Stomach (tissue), 4 donors: ENCODE data around the gene ZDHHC11.

ENCODE experiments used
- EP300 ChIP-seq: sonication (generic); formaldehyde crosslinking; IDR thresholded peaks from one replicate; pipeline ENCODE4 v1.6.1; 2017; ENCODE audit warnings: antibody characterized with exemption
- POLR2AphosphoS5 ChIP-seq, 3 donors: sonication (generic); formaldehyde crosslinking; IDR thresholded peaks; one replicate each; pipeline ENCODE4 v1.6.1; 2016; ENCODE audit warnings: antibody characterized with exemption in 3 of 3
- TF ChIP-seq, protein P1 (sequence below), 7 experiments: fragments of 450-650 bp in 4 of 7; fragments of 200-600 bp in 3 of 7; sonication (generic) in 3 of 7; IDR thresholded peaks; one replicate each; pipeline ENCODE4 v1.5.1; 2016 to 2019; ENCODE audit warnings: antibody characterized with exemption in 7 of 7, control low read depth in 2 of 7, mild to moderate bottlenecking in 1 of 7

DNA sequence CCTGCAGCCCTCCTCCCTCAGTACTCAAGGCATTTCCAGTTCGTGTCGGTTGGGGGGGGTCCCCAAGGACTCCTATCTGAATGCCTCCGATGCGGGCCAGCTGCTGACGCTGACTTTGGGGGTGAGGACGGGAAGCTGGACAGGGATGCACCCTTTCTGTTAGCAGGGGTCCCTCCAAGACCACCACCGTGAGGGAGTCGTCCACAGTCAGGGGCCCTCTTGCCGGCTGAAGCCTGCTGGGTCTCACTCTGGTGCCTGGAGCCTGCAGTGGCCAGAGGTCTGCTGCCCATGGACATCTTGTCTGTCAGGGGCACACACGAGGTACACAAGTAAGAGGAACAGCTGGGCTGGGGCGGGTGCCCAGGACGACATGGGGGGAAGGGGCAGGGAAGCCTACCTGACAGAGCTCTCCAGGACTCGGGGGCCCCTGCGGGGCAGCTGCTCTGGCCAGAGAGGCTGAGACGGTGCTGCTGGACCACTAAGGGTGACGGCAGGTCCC lies 9.1 kb upstream of the ZDHHC11 start:
- TF ChIP-seq, protein P1, sequence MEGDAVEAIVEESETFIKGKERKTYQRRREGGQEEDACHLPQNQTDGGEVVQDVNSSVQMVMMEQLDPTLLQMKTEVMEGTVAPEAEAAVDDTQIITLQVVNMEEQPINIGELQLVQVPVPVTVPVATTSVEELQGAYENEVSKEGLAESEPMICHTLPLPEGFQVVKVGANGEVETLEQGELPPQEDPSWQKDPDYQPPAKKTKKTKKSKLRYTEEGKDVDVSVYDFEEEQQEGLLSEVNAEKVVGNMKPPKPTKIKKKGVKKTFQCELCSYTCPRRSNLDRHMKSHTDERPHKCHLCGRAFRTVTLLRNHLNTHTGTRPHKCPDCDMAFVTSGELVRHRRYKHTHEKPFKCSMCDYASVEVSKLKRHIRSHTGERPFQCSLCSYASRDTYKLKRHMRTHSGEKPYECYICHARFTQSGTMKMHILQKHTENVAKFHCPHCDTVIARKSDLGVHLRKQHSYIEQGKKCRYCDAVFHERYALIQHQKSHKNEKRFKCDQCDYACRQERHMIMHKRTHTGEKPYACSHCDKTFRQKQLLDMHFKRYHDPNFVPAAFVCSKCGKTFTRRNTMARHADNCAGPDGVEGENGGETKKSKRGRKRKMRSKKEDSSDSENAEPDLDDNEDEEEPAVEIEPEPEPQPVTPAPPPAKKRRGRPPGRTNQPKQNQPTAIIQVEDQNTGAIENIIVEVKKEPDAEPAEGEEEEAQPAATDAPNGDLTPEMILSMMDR (IDR thresholded peaks at IDR 0.05): no peak
- no peak for TF ChIP-seq POLR2AphosphoS5 (IDR thresholded peaks at IDR 0.05)
- TF ChIP-seq EP300: no peak
